GM13977 (cell line): ENCODE results near the gene PCYT2.
"Not testable (repeated sequence)": the region's sequence is repeated elsewhere in the genome, so short reads cannot be mapped to it uniquely, and the experiment has no call there.

Source experiments
- DNase-seq: peaks from one replicate; pipeline ENCODE4 v3.0.0; 2012; ENCODE audit warnings: low spot score
- in situ Hi-C: fragments of 300-500 bp; cut with MboI; formaldehyde crosslinking; loops from one replicate; pipeline ENCODE4 v1.12.0; 2022; ENCODE audit warnings: low sequenced_read_pairs, low pct_unique_long_range_greater_than_20kb, mixed read lengths, inconsistent platforms; ENCODE audit not compliant: unreplicated experiment
- TF ChIP-seq, protein P1 (sequence below): IDR thresholded peaks from 2 replicates; pipeline ENCODE4 v1.5.1; 2012; ENCODE audit warnings: mild to moderate bottlenecking, control low read depth; ENCODE audit not compliant: insufficient read depth; ENCODE audit errors: extremely low read depth, missing control alignments

The PCYT2 gene

DNA sequence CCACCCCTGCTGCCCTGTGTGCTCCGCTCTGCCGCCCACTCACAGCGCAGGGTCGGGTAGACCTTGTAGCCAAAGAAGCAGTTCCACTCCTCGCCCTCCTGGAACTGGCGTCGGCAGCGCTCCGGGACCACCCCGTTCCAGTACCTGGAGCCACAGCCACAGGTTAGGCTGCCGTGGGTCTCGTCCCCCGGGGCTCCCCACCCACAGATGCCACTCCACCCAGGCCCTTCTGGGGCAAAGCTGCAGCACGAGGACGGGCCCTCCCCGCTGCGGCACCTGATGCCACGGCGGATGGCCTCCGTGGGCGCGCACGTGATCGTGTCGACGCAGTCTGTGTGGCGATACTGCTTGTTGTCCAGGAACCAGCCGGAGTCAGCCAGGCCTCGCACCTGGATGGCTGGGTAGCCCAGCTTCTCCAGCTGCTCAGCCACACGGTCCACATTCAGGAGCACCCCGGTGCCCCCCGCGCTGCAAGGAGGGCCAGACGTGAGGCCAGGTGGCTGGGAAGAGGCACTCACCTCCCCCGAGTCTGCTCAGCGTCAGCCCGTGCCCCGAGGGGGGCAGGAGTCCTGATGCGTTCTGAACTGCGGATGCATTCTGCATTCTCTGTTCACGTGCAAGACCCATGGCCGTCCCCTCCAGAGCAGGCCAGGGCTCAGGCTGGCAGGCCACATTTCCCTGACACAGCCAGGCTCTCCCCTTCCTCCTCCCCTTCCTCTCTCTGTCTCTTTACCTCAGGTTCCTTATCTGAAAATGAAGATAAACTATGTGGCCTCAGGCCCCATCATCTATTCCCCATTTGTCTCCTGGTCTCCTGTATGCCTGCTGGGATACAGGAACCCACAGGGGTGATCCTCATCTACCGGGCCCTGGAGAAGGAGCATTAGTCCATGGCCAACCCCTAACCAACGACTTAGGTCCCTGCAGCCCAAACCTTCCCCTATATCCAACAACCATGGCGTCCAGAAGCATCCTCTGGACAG, 45.7 kb upstream of the PCYT2 start:
- TF ChIP-seq, protein P1, sequence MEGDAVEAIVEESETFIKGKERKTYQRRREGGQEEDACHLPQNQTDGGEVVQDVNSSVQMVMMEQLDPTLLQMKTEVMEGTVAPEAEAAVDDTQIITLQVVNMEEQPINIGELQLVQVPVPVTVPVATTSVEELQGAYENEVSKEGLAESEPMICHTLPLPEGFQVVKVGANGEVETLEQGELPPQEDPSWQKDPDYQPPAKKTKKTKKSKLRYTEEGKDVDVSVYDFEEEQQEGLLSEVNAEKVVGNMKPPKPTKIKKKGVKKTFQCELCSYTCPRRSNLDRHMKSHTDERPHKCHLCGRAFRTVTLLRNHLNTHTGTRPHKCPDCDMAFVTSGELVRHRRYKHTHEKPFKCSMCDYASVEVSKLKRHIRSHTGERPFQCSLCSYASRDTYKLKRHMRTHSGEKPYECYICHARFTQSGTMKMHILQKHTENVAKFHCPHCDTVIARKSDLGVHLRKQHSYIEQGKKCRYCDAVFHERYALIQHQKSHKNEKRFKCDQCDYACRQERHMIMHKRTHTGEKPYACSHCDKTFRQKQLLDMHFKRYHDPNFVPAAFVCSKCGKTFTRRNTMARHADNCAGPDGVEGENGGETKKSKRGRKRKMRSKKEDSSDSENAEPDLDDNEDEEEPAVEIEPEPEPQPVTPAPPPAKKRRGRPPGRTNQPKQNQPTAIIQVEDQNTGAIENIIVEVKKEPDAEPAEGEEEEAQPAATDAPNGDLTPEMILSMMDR, result no peak
- in situ Hi-C loops, result no loop called here
- DNase-seq, result no peak

DNA sequence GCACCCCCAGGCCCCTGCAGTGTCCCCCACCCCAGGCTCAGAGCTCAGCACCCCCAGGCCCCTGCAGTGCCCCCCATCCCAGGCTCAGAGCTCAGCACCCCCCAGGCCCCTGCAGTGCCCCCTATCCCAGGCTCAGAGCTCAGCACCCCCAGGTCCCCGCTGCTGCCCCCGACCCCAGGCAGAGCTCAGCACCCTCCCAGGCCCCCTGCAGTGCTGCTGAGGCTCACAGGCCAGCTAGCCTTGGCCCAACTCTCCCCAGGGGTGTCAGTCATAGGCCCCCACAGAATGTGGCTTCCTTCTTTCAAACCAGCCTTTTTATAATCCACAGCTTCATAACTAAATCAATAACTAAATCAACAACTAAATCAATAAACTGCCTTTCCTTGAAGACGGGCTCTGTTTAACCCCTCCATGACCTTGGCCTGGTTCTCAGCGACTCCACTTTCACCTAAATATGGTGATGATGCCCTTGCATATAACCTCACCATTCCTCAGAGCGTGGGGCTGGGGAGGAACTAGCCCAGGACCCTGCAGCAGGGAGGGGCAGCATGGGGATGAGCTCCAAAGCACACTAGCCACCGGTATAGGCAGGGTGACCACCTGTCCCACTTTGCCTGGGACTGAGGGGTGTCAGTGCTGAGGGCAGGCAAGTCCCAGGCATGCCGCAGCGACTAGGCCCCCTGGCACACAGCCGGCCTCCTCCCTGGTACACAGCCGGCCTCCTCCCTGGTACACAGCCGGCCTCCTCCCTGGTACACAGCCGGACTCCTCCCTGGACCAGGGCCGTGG, 44.8 kb upstream of the PCYT2 start:
- in situ Hi-C loops, result no loop called here
- no peak for DNase-seq
- TF ChIP-seq, protein P1, result no peak

DNA sequence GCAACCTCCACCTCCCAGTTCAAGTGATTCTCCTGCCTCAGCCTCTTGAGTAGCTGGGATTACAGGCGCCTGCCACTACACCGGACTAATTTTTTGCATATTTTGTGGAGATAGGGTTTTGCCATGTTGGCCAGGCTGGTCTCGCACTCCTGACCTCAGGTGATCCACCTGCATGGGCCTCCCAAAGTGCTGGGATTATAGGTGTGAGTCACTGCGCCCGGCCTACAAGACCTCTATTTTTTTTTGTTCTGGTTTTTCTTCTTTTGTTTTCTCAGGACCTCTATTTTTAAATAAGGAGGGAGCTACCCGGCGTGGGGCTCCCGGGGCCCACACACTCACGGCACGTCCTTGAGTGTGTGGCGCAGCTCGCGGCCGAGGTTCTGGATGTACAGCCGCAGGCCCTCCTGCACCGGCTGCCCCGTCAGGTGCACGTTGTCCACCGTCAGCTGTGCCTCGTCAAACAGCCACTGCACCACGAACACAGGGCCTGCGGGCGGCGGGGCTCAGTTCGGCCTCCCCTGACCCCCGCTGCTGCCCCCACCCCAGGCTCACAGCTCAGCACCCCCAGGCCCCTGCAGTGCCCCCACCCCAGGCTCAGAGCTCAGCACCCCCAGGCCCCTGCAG, 44.0 kb upstream of the PCYT2 start:
- TF ChIP-seq, protein P1, result no peak
- DNase-seq, result no peak
- in situ Hi-C loops, result no loop called here

DNA sequence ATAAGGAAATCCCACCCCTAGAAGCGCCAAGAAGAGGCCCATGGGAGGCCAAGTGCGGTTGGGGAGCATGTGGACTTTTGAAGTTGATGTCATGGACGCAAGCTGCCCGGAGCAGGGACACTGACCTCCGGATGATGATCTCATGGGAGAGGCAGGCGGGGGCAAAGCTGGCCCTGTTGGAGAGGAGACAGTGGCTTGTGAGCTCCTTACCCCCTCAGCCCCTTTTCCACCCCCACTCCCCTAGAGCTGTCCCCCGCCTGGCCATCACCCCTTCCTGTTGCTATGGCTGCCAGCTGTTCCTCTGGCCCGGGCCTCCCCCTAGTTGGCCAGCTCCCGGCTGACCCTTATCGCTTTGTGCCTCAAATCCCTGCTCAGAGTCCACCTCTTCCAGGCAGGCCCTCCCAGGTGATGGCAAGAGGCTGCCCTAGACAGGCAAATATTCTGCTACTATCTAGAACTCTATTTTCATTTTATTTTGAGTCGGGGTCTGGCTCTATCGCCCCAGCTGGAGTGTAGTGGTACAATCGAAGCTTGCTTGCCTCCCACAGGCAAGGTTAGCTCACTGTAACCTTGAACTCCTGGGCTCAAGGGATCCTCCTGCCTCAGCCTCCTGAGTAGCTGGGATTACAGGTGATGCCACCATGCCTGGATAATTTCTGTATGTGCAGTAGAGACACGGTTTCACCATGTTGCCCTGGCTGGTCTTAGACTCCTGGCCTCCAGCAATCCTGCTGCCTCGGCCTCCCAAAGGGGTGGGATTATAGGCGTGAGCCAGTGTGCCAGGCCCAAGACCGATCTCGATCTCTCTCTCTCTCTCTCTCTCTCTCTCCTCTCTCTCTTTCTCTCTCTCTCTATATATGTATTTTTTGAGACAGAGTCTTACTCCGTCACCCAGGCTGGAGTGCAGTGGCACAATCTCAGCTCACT, 43.2 kb upstream of the PCYT2 start:
- DNase-seq, result no peak
- in situ Hi-C loops, result no loop called here

DNA sequence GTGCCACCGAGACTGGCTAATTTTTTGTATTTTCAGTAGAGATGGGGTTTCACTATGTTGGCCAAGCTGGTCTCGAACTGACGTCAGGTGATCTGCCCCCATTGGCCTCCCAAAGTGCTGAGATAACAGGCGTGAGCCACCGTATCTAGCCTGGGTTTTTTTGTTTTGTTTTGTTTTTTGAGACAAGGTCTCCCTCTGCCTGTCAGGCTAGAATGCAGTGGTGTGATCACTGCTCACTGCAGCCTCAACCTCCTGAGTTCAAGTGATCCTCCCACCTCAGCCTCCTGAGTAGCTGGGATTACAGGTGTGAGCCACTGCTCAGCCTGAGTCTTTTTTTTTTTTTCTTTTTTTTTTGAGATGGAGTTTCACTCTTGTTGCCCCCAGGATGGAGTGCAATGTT, 42.2 kb upstream of the PCYT2 start:
- in situ Hi-C loops, DNase-seq: not testable (repeated sequence)
- TF ChIP-seq, protein P1, result peak; percentile 20

More for the DNA sequence above, 43.2 kb upstream of the PCYT2 start:
- TF ChIP-seq, protein P1, result no peak

DNA sequence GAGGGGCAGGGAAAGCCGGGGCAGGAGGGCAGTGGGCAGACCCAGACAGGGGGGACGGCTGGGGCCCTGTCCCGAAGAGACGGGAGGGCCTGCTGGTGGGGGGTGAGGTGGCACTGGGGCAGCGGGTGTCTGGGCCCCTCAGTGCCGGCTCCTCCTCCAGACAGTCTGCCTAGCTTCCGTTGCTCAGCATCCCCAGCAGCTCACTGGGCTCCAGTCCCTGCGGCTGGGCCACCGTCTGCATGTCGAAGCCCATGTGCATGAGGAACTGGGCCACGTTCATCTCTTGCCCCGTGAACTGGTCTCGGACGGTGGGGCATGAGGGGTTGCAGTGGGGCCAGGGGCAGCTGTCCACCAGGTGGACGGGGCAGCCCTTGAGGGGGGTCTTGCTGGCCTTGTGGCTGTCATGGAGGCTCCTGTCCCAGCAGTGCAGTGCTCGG, 41.6 kb upstream of the PCYT2 start:
- no peak for DNase-seq
- TF ChIP-seq, protein P1, result no peak
- in situ Hi-C loops, result no loop called here
